Thymus (tissue), 11 donors: Measurements from ENCODE around the gene DHRS9. TPM values are rescaled to one million over a fixed set of nuclear protein-coding genes. Genes with fewer than 3 reads are reported as not detected.

ENCODE experiments used
- DNase-seq, 9 donors: peaks; one replicate each; pipeline ENCODE4 v3.0.0-alpha.2; 2013; ENCODE audit warnings: low spot score in 9 of 9, low read depth in 6 of 9, missing footprints in 1 of 9
- H3K27ac ChIP-seq, 2 donors: one replicate each; pipeline ENCODE4 v1.5.1; 2013; ENCODE audit warnings: control low read depth in 1 of 2, low read depth in 1 of 2, low read length in 1 of 2, mild to moderate bottlenecking in 1 of 2, moderate library complexity in 1 of 2
- H3K27me3 ChIP-seq, 2 donors: one replicate each; pipeline ENCODE4 v1.5.1; 2013; ENCODE audit warnings: low read length in 1 of 2; ENCODE audit not compliant: control insufficient read depth in 2 of 2, insufficient read depth in 1 of 2
- H3K36me3 ChIP-seq, 2 donors: one replicate each; pipeline ENCODE4 v1.5.1; 2013; ENCODE audit warnings: low read length in 1 of 2, mild to moderate bottlenecking in 1 of 2, moderate library complexity in 1 of 2; ENCODE audit not compliant: control insufficient read depth in 2 of 2, insufficient read depth in 2 of 2
- H3K4me1 ChIP-seq, 2 donors: one replicate each; pipeline ENCODE4 v1.5.1; 2013; ENCODE audit warnings: low read length in 2 of 2; ENCODE audit not compliant: control insufficient read depth in 2 of 2, insufficient read depth in 2 of 2
- H3K4me3 ChIP-seq, 2 donors: one replicate each; pipeline ENCODE4 v1.5.1; 2013; ENCODE audit warnings: low read length in 2 of 2, control low read depth in 1 of 2, mild to moderate bottlenecking in 1 of 2
- H3K9me3 ChIP-seq, 2 donors: one replicate each; pipeline ENCODE4 v1.5.1; 2013; ENCODE audit warnings: low read length in 1 of 2, mild to moderate bottlenecking in 1 of 2; ENCODE audit not compliant: control insufficient read depth in 2 of 2, insufficient read depth in 1 of 2
- WGBS: extraction: QIAGEN DNeasy Blood & Tissue Kit; methylation state at CpG from one replicate; pipeline ENCODE4 v1.1.7; 2013; 5-methylcytosine and 5-hydroxymethylcytosine counted together
- polyA plus RNA-seq: library from polyadenylated mRNA; stranded (reverse); fragments of 200-250 nt; gene quantifications from one replicate; pipeline ENCODE4 v1.2.3, GENCODE V29; 2013
- total RNA-seq: library from RNA; stranded (reverse); fragments of 120-200 nt; gene quantifications from one replicate; pipeline ENCODE4 v1.2.4, GENCODE V29; 2013
- donor health status: healthy.

DHRS9 gene
- total and polyA plus RNA-seq, 2 donors = 0.85 to 3.1 TPM

DNA sequence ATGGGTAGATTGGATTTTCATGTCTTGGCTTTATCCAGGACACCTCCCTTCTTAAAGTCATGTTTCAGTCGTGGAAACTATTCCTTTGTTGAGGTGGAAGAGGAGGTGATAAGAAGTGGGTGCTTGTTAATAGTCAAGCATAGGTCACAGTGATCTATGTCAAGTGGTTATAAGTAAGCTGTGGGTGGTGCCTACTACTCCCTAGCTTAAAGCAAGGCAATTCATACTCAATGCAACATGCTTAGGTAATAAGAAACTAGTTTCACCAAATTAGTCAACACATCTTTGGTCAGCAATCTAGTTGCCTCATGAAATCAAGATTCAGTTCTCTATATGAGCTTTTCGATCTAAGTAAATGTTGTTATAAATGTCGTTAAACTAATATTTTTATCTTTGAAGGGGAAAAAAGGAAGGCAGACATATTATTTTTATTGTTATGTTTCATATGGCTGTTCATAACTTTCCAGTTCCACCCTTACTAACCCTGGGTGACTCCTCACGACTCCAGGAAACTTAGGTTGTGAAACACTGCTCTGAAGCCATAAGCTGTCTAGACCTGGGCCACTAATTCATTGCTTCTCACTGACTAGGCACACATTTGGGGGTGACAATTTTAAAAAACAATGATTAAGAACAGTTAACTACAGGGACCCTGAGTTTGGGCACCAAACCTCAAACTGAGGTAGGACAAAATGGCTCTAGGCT lies 32.5 kb upstream of the DHRS9 start:
- H3K36me3 ChIP-seq = no peaks in the 10 kb centered on the region
- H3K4me1 ChIP-seq = no peaks in the 10 kb centered on the region
- H3K4me3 ChIP-seq = no peak overlapping the region
- H3K9me3 ChIP-seq = no peaks in the 10 kb centered on the region
- H3K27ac ChIP-seq = no peak overlapping the region
- DNase-seq = no peak
- WGBS = 95% methylated on average over 4 of the region's 4 CpGs
- no peaks in the 10 kb centered on the region for H3K27me3 ChIP-seq

GRCh38 chr2:169038338-169038757 lies 31.0 kb upstream of the DHRS9 start:
- DNase-seq = no peak
- H3K4me1 ChIP-seq = no peaks in the 10 kb centered on the region
- no peaks in the 10 kb centered on the region for H3K27me3 ChIP-seq
- H3K9me3 ChIP-seq = peaks cover 0 to 1% of the 10 kb centered on the region in 2 donors
- H3K36me3 ChIP-seq = no peaks in the 10 kb centered on the region
- 70% methylated on average over 2 of the region's 2 CpGs for WGBS
- H3K27ac ChIP-seq = no peak overlapping the region
- H3K4me3 ChIP-seq = no peak overlapping the region

DNA sequence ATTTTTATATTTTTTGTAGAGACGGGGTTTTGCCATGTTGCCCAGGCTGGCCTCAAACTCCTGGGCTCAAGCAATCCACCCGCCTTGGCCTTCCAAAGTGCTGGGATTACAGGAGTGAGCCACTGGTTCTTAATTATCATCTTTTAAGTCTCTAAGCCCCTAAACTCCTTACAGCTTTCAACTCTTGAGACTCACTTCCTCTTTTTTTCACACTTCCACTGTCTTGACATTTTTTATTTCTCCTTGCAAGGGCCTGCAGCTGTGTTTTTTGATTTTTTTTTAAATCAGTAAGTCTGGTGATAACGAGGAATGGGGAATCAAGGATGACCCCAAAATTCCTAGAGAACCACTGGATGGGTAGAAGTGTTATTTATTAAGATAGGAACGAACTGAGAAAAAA lies 29.7 kb upstream of the DHRS9 start:
- H3K4me1 ChIP-seq = no peaks in the 10 kb centered on the region
- H3K9me3 ChIP-seq = peaks cover 1 to 6% of the 10 kb centered on the region in 2 donors
- no peak overlapping the region for H3K4me3 ChIP-seq
- WGBS = 61% methylated on average over 4 of the region's 4 CpGs
- H3K27ac ChIP-seq = no peak overlapping the region
- no peak for DNase-seq
- H3K27me3 ChIP-seq = no peaks in the 10 kb centered on the region
- no peaks in the 10 kb centered on the region for H3K36me3 ChIP-seq

- Histone ChIP-seq H3K36me3 (no peaks in the 10 kb centered on the region), H3K4me3 (no peak overlapping the region), H3K9me3 (peaks cover 1 to 6% of the 10 kb centered on the region in 2 donors), H3K27ac (no peak overlapping the region), H3K27me3 (no peaks in the 10 kb centered on the region), H3K4me1 (no peaks in the 10 kb centered on the region)
- DNase-seq = no peak
- WGBS = 16% methylated on average over 1 of the region's 1 CpG
Observed at GRCh38 chr2:169041594-169041993, 27.8 kb upstream of the DHRS9 start.

DNA sequence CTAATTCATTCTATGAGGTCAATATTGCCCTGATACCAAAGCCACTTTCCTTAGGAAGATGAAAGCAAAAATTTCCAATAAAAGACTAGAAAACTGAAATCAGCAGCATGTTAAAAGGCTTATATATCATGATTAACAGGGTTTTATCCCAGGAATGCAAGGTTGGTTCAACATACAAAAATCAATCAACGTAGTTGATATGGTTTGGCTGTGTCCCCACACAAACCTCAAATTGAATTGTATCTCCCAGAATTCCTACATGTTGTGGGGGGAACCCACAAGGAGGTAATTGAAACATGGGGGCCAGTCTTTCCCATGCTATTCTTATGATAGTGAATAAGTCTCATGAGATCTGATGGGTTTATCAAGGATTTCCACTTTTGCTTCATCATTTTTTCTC lies 26.5 kb upstream of the DHRS9 start:
- Histone ChIP-seq H3K9me3 (peaks cover 1 to 6% of the 10 kb centered on the region in 2 donors), H3K36me3 (no peaks in the 10 kb centered on the region), H3K4me1 (no peaks in the 10 kb centered on the region), H3K4me3 (no peak overlapping the region), H3K27ac (no peak overlapping the region), H3K27me3 (no peaks in the 10 kb centered on the region)
- WGBS = 99% methylated on average over 1 of the region's 1 CpG
- DNase-seq = no peak

GRCh38 chr2:169046440-169047151 lies 22.8 kb upstream of the DHRS9 start:
- Histone ChIP-seq H3K9me3 (peaks cover 1 to 6% of the 10 kb centered on the region in 2 donors), H3K27ac (no peak overlapping the region), H3K27me3 (no peaks in the 10 kb centered on the region), H3K4me3 (no peak overlapping the region), H3K4me1 (no peaks in the 10 kb centered on the region), H3K36me3 (no peaks in the 10 kb centered on the region)
- DNase-seq = no peak
- 97% methylated on average over 4 of the region's 4 CpGs for WGBS

DNA sequence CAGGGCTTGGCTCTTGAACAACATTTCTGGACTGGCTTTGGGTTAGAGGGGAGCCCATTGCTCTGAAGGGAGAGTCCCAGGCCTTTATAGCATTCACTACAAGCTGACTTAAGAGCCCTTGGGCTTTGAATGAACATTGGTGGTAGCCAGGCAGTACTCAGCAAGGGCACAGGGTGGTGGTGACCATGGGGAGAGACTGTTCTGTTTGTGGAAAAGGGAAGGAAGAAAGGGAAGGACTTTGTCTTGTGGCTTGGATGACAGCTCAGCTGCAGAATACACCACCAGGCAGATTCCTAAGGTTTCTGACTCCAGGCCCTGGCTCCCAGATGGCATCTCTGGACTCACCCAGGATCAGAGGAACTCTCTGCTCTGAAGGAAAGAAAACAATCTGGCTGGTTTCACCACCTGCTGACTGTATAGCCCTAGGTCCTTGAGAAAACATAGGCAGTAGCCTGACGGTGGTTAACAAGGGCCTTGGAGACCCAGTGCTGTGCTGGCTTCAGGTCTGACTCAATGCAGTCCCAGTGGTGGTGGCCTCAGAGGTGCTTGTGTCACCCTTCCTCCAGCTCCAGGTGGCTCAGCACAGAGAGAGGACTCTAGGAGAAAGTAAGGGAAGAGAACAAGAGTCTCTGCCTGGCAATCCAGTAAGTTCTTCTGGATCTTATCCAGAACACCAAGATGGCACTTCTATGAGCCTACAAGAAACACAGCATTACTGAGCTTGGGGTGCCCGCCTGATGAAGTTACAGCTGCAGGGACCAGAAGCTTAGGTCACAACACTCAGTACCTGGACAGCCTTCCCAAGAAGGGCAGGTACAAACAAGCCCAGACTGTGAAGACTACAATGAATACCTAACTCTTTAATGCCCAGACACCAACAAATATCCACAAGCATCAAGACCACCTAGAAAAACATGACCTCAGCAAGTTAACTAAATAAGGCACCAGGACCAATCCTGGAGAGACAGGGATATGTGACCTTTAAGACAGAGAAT lies 21.8 kb upstream of the DHRS9 start:
- H3K9me3 ChIP-seq = peaks cover 1 to 6% of the 10 kb centered on the region in 2 donors
- no peaks in the 10 kb centered on the region for H3K36me3 ChIP-seq
- WGBS = 98% methylated on average over 2 of the region's 2 CpGs
- no peak overlapping the region for H3K27ac ChIP-seq
- H3K4me1 ChIP-seq = no peaks in the 10 kb centered on the region
- no peaks in the 10 kb centered on the region for H3K27me3 ChIP-seq
- no peak overlapping the region for H3K4me3 ChIP-seq
- no peak for DNase-seq

DNA sequence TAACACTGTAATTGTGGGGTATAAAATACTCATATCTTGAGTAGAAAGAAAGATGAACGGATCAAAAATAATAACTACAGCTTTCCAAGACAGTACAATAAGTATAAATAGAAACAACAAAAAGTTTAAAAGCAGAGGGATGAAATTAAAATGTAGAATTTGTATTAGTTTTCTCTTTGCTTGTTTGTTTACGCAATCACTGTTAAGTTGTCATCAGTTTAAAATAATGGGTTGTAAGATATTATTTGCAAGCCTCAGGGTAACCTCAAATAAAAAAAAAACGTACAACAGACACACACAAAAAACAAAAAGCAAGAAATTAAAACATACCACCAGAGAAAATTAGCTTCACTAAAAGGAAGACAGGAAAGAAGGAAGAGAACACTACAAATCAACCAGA lies 20.2 kb upstream of the DHRS9 start:
- Histone ChIP-seq H3K36me3 (no peaks in the 10 kb centered on the region), H3K4me3 (no peak overlapping the region), H3K27ac (no peak overlapping the region), H3K9me3 (peaks cover 0 to 3% of the 10 kb centered on the region in 2 donors), H3K27me3 (no peaks in the 10 kb centered on the region), H3K4me1 (no peaks in the 10 kb centered on the region)
- no peak for DNase-seq
- WGBS = 90% methylated on average over 3 of the region's 3 CpGs
